GM18867 (cell line): Measurements from ENCODE around the gene SDS.

Experiments used
- ATAC-seq: cut with Tn5 transposase; IDR thresholded peaks from one replicate; pipeline ENCODE4 v1.9.1; 2021; ENCODE audit warnings: mild to moderate bottlenecking, moderate library complexity; ENCODE audit not compliant: unreplicated experiment

SDS gene

GRCh38 chr12:113427882-113428281, 24.2 kb upstream of the SDS start:
- no peak for ATAC-seq

GRCh38 chr12:113425960-113426453, 22.3 kb upstream of the SDS start:
- no peak for ATAC-seq

- no peak for ATAC-seq
Measured at GRCh38 chr12:113424915-113425823, 21.5 kb upstream of the SDS start.

GRCh38 chr12:113424456-113424855, 20.8 kb upstream of the SDS start:
- no peak for ATAC-seq

GRCh38 chr12:113422886-113423669, 19.4 kb upstream of the SDS start:
- ATAC-seq, result no peak

GRCh38 chr12:113422030-113422885, 18.6 kb upstream of the SDS start, which contains the start of gene SDSL:
SDSL (plus strand) TSS chr12:113422380; CDS start chr12:113427983, 5,603 bp downstream.
- ATAC-seq, result peak; percentile 93

GRCh38 chr12:113420996-113421595, 17.4 kb upstream of the SDS start:
- no peak for ATAC-seq

- ATAC-seq, result no peak
Measured at GRCh38 chr12:113418213-113418879, 14.7 kb upstream of the SDS start.

GRCh38 chr12:113416091-113416754, 12.5 kb upstream of the SDS start:
- no peak for ATAC-seq

- no peak for ATAC-seq
Measured at GRCh38 chr12:113414519-113415038, 10.9 kb upstream of the SDS start.

GRCh38 chr12:113413488-113413939, 9.8 kb upstream of the SDS start:
- ATAC-seq, result no peak

GRCh38 chr12:113409462-113410124, 5.9 kb upstream of the SDS start:
- ATAC-seq, result no peak

GRCh38 chr12:113408756-113409298, 5.1 kb upstream of the SDS start:
- ATAC-seq, result no peak

GRCh38 chr12:113407931-113408600, 4.4 kb upstream of the SDS start:
- no peak for ATAC-seq

GRCh38 chr12:113405694-113406093, 2.0 kb upstream of the SDS start:
- ATAC-seq, result no peak

- no peak for ATAC-seq
Measured at GRCh38 chr12:113402586-113403260, 964 bp downstream of the SDS start.
